Body of pancreas (tissue), 4 donors: Measurements from ENCODE around the gene RETREG1. TPM values are rescaled to one million over a fixed set of nuclear protein-coding genes. Genes with fewer than 3 reads are reported as not detected.
A peak's percentile ranks its signal among the peaks of the same experiment; 100 is the strongest.

Experiments used
- ATAC-seq: fragments of 150-250 bp; one replicate; pipeline ENCODE4 v1.9.1; 2016
- DNase-seq, 4 donors: peaks; one replicate each; pipeline ENCODE4 v3.0.0-alpha.2; 2019
- H3K27ac ChIP-seq, 4 donors: fragments of 200-600 bp; sonication (generic); 1 replicate in 3 of 4; 2 replicates in 1 of 4; pipeline versions ENCODE4 v1.5.1 to v1.6.1; 2016 to 2019; ENCODE audit warnings: mild to moderate bottlenecking in 1 of 4, mixed read lengths in 1 of 4, moderate library complexity in 1 of 4
- H3K27me3 ChIP-seq, 2 donors: fragments of 200-600 bp; sonication (generic); one replicate each; pipeline ENCODE4 v1.6.0; 2016; ENCODE audit warnings: mild to moderate bottlenecking in 1 of 2
- H3K36me3 ChIP-seq, 2 donors: fragments of 200-600 bp; sonication (generic); replicated peaks in 1 of 2; 2 replicates each; pipeline ENCODE4 v1.5.1; 2016; ENCODE audit warnings: low read depth in 2 of 2; ENCODE audit not compliant: insufficient read depth in 1 of 2
- H3K4me1 ChIP-seq: fragments of 200-600 bp; sonication (generic); one replicate; pipeline ENCODE4 v1.6.0; 2016
- H3K4me3 ChIP-seq, 2 donors: fragments of 200-600 bp; sonication (generic); 1 replicate in 1 of 2; 2 replicates in 1 of 2; pipeline ENCODE4 v1.5.1; 2016 to 2019
- H3K9me3 ChIP-seq, 3 donors: fragments of 200-600 bp; sonication (generic); 1 replicate in 2 of 3; 2 replicates in 1 of 3; pipeline ENCODE4 v1.5.1; 2016
- POLR2A ChIP-seq, 3 donors: fragments of 450-650 bp; IDR thresholded peaks; one replicate each; pipeline ENCODE4 v1.6.1; 2016; ENCODE audit warnings: antibody characterized with exemption in 3 of 3, mild to moderate bottlenecking in 2 of 3
- WGBS, 2 donors: methylation state at CpG; one replicate each; pipeline ENCODE4 v1.1.5; 2017; 5-methylcytosine and 5-hydroxymethylcytosine counted together
- intact Hi-C: fragments of 100-400 bp; cut with DNase I; formaldehyde crosslinking; loops from one replicate; pipeline ENCODE4 v1.15.1; 2023
- total RNA-seq, 2 donors: library from RNA; depleted of rRNA; stranded (reverse); fragments of >200 nt; gene quantifications; one replicate each; pipeline ENCODE4 v1.1.0, GENCODE V29; 2016
- TF ChIP-seq, protein P1 (sequence below), 7 experiments: fragments of 450-650 bp in 4 of 7; fragments of 200-600 bp in 3 of 7; sonication (generic) in 3 of 7; IDR thresholded peaks; one replicate each; pipeline ENCODE4 v1.5.1; 2016 to 2019; ENCODE audit warnings: antibody characterized with exemption in 7 of 7

RETREG1 gene
- total RNA-seq, 2 donors from 2014 or later: 11.9 to 16.8 TPM

DNA sequence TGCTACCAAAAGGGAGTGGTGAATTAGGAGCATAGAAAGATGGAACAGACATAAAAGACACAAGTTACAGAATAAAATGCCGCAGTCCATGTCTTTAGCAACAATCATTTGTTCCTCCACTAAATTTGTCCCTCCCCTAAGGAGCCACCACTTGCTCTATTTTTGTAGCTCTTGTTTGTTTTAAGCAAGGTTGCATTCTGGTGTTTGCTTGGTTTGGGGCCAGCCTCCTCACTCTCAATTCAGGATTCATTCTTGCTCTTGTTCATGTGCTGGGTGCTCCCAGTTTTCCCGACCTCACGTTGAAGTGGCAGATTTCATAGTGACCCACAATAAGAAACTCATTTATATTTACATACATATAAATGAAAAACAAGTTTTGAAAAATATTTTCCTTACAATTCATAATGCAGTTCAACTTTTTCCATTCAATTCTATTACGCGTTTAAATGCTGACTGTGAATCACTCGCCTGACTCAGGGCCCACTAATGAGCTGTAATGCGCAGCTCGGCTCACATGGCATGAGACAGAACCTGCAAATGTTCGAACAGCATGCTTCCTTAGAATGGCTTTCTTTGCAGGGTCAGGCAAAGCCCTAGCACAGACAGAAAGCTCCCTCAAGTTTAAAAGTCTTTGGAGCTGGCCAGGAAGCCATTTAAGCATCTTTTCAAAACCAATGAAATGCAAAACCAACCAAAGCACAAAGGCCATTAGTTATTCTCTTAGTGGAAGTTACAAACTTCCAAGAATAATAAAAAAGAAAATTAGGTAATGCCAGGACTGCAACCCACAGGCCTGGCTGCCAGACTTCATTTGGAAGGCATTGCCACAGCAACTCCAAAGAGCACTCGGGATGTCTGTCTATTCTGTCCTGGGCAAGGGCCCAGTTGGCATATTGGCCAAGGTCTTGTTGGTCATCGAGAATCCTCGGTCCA, 41.7 kb downstream of the RETREG1 start:
- Histone ChIP-seq H3K4me3 (no peak overlapping the region), H3K27me3 (no peaks in the 10 kb centered on the region), H3K36me3 (no peaks in the 10 kb centered on the region), H3K27ac (no peak overlapping the region), H3K4me1 (peaks cover 5% of the 10 kb centered on the region), H3K9me3 (no peaks in the 10 kb centered on the region)
- peak in 1 of 4 donors; percentile 17 for DNase-seq
- ATAC-seq: no peak
- intact Hi-C loops: no loop called here
- WGBS, 2 donors: 69% methylated on average over 12 of the region's 12 CpGs
- TF ChIP-seq POLR2A (IDR thresholded peaks at IDR 0.05): no peak
- TF ChIP-seq, protein P1, sequence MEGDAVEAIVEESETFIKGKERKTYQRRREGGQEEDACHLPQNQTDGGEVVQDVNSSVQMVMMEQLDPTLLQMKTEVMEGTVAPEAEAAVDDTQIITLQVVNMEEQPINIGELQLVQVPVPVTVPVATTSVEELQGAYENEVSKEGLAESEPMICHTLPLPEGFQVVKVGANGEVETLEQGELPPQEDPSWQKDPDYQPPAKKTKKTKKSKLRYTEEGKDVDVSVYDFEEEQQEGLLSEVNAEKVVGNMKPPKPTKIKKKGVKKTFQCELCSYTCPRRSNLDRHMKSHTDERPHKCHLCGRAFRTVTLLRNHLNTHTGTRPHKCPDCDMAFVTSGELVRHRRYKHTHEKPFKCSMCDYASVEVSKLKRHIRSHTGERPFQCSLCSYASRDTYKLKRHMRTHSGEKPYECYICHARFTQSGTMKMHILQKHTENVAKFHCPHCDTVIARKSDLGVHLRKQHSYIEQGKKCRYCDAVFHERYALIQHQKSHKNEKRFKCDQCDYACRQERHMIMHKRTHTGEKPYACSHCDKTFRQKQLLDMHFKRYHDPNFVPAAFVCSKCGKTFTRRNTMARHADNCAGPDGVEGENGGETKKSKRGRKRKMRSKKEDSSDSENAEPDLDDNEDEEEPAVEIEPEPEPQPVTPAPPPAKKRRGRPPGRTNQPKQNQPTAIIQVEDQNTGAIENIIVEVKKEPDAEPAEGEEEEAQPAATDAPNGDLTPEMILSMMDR (IDR thresholded peaks at IDR 0.05): no peak

DNA sequence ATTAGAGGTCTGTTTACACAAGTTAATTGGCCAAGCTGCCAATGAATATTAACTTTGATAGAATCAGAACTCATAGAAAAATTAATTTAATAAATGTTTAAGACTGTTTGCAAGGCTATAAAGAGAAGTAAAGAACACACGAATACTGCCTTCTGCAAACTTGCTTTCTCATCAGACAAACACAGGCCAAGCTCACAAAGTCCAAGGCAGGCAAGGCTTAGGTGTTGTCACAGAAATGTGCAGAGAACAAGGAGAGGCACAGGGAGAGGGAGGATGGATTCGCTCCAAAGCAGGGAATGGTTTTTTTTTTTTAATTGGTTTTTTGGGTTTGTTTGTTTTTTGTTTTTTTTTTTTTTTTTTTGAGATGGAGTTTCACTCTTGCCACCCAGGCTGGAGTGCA, 43.4 kb downstream of the RETREG1 start:
- Histone ChIP-seq H3K4me1 (peaks cover 5% of the 10 kb centered on the region), H3K27ac (no peak overlapping the region), H3K27me3 (no peaks in the 10 kb centered on the region), H3K36me3 (no peaks in the 10 kb centered on the region), H3K9me3 (no peaks in the 10 kb centered on the region), H3K4me3 (no peak overlapping the region)
- 7 to 37% methylated on average over 2 of the region's 2 CpGs for WGBS, 2 donors
- peak in 1 of 4 donors; percentile 24 for DNase-seq
- no peak for ATAC-seq
- TF ChIP-seq, protein P1 (IDR thresholded peaks at IDR 0.05): no peak
- no peak for TF ChIP-seq POLR2A (IDR thresholded peaks at IDR 0.05)
- intact Hi-C loops: no loop called here

DNA sequence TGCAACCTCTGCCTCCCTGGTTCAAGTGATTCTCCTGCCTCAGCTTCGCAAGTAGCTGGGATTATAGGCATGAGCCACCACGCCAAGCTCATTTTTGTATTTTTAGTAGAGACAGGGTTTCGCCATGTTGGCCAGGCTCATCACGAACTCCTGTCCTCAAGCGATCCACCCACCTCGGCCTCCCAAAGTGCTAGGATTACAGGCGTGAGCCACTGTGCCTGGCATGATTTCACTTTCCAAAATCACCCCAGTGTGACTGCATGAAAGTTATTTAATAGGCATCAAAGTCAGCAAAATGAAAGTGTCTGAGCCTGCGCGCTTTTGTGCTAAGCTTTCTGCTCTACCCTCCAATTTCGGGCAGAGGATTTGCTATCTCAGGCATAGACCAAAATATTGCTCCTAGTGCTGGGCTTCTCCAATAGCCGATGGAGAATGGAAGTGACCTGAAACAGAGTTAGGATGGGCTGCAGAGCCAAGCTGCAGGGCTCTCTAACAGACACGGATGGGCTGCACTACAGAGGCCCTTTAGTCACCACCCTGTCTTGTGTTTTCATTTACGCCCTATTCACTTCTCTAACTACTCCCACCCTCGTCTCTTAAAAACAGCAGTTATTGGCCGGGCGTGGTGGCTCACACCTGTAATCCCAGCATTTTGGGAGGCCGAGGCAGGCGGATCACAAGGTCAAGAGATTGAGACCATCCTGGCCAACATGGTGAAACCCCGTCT, 44.3 kb downstream of the RETREG1 start:
- WGBS, 2 donors: 93 to 94% methylated on average over 19 of the region's 19 CpGs

DNA sequence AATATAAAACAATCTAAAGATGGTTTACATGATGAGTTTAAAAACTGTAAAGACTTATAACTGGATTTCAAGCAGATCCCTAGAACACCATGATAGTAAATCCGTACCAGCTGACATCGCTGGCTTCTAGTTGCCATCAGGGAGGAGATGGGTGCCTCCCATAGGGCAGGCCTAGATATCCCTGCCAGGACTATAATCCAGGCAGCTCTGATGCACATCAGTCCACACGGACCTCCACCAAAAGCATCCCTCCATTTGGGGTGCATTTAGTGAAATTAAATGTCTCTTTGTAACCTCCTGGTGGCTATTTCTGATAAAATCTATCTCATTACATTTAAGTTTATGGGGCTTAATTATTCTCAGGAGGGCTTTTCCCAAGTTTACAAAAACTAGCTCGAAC, 45.8 kb downstream of the RETREG1 start:
- no peaks in the 10 kb centered on the region for H3K36me3 ChIP-seq
- intact Hi-C loops: no loop called here
- DNase-seq (no peak), ATAC-seq (no peak)
- TF ChIP-seq, protein P1 (IDR thresholded peaks at IDR 0.05): no peak
- TF ChIP-seq POLR2A (IDR thresholded peaks at IDR 0.05): no peak
- H3K27ac ChIP-seq: no peak overlapping the region
- 77 to 78% methylated on average over 4 of the region's 4 CpGs for WGBS, 2 donors
- H3K4me1 ChIP-seq: peaks cover 5% of the 10 kb centered on the region
- no peaks in the 10 kb centered on the region for H3K27me3 ChIP-seq
- H3K9me3 ChIP-seq: no peaks in the 10 kb centered on the region
- no peak overlapping the region for H3K4me3 ChIP-seq

More for the DNA sequence above, 44.3 kb downstream of the RETREG1 start:
- intact Hi-C loops: no loop called here
- no peak for DNase-seq
- Histone ChIP-seq H3K9me3 (no peaks in the 10 kb centered on the region), H3K27me3 (no peaks in the 10 kb centered on the region), H3K4me1 (peaks cover 5% of the 10 kb centered on the region), H3K36me3 (no peaks in the 10 kb centered on the region), H3K4me3 (no peak overlapping the region), H3K27ac (no peak overlapping the region)
- ATAC-seq: no peak
- TF ChIP-seq POLR2A (IDR thresholded peaks at IDR 0.05): no peak
- TF ChIP-seq, protein P1 (IDR thresholded peaks at IDR 0.05): no peak
